ENCODE results near the gene NPRL2.
"Not testable (repeated sequence)": the region's sequence is repeated elsewhere in the genome, so short reads cannot be mapped to it uniquely, and the experiment has no call there.

The NPRL2 gene

DNA sequence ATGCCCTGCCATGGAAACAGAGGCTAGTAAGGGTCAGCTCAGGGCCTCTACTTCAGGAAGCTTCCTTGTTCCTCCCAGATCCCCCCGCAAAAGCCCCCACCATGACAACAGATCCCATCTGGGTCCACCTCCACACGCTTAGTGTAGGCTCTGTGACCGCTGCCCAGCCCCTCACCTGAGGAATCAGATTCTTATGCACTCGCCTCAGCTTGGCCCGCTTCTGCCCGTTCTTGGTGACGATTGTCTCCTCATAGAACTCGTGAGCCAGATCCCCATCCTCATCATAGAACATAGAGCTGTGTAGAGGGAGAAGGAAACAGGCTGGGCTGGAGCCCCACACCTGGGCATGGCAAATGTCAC, 24.4 kb downstream of the NPRL2 start:
- DNase-seq: no peak

DNA sequence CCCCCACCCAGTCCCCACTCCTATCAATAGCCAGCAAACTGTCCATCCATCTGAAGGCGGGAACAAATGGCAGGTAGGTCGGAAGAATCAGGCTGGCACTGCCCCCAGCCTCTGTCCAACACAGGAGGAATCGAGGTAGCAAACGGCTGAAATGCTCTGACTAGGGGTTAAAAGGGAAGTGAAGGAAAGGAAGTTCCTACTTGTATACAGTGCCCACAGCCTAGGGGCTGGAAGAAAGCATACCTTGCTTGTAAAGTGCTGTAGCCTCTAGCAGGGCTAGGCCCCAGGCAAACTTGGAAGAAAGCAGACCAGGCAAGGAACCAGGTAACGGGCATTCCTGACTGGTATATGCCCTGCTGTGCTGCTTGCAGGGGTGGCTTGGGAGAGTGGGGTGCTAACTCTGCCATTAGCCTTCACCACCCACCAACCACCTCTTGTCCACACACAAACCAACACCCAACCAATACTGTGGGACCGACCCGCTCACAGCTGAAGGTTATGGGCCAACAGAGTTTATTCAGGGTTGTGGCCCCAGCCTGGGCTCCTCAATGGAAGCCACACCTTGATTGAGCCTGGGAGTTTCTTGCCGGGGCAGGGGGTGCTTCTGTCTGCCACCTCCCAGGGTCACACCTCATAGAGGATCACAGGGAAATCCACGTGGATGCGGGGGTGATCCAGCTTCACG, 24.9 kb downstream of the NPRL2 start:
- no peak for DNase-seq

DNA sequence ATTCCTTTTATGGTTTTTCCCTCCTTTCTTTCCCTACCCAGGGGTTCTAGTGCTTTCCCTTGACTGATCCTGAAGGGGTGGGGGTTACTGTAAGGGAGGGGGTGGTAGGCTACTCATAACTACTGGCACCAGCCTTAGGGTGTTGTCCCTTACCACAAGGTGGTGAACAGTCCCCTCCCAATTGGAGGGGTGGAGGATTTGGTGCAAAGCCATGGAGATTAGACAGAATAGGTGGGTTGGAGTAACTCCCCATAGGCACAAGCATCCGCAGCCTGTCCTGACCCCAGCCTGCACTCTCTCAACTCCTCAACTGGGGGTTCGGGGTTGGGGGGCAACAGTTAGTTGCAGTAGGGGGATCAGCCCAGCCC, 25.5 kb downstream of the NPRL2 start:
- no peak for DNase-seq

DNA sequence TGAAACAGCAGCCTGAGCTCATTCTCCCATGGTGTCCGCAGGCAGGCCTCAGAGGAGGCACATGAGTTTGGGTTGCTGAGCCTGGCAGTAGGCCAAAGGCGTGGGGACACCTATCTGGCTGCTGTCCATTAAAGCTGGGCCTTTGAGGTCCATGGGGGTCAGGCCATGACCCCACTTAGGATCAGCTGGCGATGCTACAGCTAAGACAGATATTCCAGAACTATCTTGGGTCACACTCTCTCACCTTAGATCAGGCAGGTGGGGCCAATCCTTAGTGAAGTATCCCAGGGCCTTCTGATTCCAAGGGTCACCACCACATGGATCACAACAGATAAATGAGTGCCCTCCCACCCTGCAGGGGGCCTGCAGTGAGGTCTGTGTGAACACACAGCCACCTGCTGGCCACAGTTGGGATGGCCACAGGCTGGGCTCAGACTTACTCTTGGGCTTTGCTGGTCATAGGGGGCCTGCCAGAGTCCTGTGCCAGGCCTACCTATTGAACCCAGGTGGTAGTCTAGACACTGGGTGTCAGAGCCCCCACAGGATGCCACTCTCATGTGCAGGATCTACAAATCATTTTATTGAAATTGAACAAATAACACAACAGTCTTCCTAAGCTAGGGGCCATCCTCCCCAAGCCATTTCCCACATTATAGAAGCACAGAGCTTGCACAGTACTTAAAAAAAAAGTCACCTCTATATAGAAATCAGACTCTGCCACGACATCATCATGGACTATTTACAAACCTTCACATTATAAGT, 26.0 kb downstream of the NPRL2 start:
- peak; percentile 39 for DNase-seq

DNA sequence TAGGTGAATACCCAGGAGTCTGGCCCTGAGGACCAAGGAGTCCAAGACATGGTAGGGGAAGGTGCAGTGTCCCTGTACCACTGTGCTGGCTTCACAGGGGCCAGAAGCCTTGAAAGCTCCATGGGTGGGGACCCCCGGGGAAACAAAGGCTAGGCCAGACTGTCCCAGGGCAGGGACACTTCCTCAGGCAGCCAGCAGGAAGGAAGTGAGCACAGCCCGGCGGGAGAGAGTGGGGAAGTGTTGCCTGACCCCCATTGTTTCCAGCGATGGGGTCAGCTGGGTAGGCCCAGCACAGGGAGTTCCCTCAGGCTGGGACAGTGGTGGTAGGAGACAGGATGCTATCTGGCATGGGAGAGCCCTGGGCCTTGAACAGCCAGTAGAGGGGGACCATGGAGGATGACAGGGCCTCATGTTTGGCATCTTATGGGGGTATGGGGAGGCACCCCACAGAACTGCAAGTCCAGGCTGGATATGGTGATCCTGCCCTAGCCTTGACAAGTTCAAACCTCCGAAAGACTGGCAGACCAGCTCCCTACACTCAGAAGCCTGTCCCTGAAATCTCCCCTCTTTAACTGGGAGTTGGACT, 26.9 kb downstream of the NPRL2 start:
- no peak for DNase-seq

DNA sequence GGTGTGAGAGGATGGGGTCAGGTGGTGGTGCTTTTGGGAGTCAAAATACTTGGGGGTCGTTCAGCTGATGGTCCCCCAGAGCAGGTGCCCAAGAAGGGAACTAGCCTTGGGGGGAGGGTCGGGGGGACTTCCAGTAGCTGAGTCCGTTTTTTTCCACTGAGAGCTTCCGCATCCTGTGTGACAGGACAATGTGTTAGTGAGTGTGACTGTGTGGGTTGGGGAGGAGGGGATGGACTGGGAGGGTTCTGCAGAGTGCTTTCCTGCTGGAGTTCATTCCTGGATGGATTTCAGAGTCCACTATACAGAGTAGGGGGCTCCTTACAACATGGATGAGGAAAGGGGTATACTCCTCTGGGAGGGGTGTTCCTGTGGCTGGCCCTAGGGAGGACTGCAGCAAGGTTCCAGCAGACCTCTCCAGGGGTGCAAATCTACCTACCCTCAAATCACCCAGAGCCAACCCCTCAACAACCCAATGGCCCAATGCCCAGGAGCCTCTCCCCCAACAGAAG, 27.4 kb downstream of the NPRL2 start:
- no peak for DNase-seq

DNA sequence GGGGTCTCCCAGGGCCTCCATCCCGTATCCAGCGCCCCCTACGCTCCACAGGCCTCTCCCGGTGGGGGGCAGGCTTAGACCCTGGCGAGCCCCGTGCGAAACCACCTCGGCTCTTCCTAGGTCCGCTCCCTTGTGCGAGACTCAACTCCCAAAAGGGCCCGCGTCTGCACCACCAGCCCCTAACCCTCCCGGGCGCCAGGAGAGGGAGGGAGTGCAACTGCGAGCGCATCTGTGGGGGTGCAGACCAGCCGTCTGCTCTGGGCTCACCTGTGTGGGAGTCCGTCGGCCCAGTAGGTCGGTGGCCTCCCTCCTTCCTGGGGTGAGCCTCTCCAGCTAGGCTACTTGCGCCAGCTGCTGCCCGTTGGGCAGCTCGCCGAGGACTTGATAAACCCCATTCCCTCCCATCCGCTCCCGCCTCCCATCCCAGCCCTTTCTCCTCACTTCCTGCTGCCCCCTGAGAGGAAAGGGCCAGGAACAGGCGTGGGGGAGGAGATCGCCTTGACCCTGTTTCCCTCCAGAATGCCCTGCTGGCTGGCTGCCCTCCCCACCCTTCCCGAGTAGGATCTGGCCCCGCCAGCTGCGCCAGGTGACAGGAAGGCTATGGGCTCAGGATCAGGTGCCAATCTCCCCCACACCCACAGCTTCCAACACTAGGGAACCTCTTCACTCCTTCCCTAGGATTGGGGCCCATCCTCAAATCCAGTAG, 28.0 kb downstream of the NPRL2 start, which contains the start of gene HYAL2:
Gene HYAL2 (minus strand): TSS at position 360 of the 706 bp plus-strand sequence. CDS start 2,256 bp downstream, outside the sequence.
- DNase-seq: no peak

DNA sequence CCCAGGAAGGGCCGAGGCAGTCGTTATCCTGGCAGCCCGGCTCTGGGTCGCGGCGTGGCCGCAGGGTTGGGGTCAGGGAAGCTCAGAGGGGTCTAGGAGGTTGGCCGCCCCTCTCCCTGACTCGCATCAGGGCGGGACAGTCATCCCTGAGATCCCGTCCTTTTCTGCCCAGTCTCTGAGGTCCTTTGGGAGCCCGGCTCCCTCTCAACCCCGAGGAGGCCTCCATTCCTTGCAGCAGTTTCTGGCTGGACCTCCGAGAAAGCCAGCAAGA, 28.5 kb downstream of the NPRL2 start:
- no peak for DNase-seq

DNA sequence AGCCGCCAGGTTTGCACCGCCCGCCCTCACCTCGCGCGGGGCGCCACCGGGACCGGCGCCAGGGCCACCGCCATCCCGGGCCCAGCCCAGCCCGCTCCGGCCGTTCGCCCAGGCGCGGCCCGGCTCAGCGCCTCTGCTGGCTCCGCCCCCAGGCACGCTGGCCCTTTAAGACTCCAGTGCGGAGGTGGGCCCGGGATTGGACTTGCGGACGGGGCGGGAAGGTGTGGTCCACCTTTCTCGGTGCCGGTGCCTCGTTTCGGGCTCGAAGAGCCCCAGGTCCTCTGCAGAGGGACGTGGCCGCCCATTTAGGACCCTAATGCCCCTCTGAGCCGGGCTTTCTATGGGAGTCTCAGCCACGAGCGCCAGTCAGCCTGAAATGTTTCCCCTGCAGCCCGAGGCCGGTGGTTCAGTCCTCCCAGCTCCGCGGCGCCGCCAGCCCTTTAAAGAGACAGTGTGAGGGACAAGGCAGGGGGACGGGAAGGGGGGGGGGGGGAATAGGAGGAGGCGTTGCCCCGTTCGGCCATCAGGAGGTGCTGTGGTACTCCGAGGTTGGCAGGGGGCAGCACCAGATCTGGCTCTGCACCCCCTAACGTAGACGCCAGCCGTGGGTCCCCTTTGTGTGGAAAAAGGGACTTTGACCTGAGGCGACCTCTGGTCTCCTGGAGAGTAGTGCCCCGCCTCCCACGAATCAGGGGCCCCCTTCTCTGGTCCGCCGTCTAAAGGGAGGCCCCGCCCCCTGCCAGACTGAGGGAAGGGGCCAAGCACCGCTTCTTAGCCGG, 29.1 kb downstream of the NPRL2 start:
- DNase-seq: peak; percentile 78

DNA sequence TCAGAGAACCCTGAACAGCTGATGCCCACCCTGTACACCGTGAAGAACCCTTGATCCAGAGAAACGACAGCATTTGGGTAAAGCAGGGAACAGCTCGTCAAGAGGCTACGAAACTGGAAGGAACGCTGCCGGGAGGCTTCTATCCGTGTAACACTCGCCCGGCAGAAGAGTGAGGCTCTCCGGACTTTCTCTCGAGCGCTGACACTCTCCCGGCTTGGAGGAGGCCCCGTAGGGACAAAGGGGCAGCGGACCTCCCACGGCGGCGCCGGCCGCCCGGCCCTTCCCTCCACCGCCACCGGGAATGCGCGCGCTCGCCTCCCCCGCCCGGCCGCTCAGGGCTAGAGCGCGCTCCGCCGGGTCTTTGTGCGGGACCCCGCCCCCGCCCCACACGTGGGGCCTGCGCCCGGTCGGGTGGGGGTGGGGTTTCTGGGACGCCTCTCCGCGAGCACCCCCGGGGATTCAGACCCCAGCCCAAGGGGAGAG, 29.7 kb downstream of the NPRL2 start:
- peak; percentile 42 for DNase-seq

DNA sequence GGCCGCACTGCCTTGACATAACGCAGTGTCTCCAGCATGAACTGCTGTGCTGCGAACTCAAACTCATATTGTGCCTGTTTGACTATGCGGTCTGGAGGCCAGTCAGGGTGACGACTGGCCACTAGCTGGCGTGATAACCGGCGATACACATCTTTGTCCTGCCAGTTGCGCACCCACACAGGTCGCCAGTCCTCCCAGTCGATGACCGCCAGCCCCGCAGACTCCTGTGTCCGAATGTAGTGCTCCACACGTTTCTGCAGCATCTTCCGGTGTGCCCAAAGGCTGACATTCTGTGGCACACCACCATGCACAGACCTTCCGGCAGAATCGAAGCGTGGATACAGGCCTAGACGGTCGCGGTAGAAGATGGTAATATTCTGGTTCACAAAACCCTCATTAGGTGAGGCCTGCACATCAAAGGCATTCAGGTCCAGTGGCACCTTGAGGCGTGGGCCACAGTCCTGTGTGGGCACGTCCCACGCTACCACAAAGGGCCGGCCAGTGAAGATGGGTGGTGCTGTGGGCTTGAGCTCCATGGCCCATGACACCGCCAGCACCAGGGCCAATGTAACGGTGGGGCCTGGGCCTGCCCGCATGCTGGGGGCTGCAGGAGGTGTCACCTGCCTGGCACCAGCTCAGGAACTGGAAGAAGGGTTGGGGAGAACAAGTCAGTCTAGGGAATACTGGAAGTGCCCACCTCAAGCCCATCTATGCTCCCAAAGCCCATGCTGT, 30.5 kb downstream of the NPRL2 start:
- DNase-seq: no peak

DNA sequence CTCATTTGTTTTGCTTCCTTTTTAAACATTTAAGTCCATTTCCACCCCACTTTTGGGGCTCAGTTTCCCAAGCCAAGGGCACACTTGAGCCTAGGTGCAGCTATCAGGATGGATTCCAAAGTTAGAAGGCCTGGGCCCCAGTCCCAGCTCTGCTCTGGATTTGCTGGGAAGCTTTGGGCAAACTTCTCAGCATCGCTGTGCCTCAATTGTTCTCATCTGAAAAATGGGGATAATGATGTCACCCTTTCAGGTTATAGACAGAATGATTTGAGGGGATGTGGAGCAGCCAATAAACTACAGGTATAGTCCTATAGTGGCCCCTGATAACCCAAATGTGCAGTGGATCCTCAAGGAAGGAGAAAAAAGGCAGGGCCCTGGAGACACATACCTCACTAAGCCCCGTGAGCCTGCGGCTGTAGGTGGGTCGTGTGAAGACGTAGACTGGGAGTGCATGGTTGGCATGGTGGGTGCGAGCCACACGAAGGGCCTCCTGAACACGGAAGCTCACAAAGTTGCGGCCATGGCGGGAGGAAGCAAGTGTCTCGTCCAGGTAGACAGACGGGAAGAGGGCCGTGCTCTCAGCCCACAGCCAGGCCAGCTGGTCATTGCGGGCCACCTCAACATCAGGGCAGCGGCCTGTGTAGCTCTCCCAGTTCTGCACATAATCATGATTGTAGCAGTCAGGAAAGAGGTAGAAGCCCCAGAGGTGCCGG, 31.2 kb downstream of the NPRL2 start:
- no peak for DNase-seq

DNA sequence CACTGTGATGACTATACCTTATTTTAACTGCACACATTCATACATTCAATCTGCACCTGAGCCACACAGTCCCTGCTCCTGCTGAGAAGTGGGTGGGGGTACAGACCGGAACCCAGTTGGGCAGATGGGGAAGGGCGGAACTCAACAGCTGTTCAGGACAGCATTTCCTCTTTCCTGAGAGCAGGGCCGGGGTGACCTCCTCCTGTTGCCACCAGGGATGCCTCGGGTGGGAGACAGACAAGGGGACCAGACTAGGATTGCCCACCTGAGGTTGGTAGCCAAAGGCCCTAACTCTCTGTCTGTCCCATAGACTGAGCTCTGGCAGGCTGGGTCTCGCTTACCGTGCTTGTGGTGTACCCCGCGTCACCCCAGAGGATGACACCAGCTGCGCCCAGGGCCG, 32.0 kb downstream of the NPRL2 start:
- no peak for DNase-seq

DNA sequence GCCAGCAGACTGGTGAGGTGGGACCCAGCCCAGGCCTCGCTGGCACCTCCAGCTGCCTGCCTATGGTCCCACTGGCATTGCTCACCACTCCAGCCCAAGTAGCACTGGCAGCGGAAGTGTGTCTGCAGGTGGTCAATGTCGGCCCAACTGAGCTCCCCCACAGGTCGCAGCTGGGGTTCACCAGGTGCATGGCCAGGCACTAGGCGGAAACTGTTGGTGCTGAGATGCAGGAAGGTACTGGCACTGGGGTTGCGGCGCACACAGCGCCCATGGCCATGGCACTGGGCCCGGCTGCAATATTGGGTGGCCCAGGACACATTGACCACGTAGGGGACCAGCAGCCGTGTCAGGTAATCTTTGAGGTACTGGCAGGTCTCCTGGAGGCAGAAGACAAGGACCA, 32.4 kb downstream of the NPRL2 start:
- DNase-seq: no peak

DNA sequence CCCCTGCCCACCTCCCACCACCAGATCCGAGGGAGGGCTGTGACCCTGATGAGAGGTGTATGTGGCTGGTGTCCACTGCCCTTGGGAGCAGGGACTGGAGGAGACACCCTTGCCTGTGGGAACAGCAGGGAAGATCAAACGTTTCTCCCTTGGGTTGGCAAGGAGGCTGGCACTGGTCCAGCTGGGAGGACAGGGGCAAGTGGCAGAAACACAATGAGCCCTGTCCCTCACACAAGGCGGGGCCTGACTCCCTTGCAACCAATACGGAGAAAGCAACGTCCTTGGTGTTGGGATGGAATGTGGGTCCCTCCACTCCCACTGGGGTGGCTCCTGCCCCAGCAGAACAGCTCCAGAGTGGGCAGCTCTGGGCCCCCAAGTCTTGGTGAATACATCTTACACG, 33.3 kb downstream of the NPRL2 start:
- DNase-seq: no peak

DNA sequence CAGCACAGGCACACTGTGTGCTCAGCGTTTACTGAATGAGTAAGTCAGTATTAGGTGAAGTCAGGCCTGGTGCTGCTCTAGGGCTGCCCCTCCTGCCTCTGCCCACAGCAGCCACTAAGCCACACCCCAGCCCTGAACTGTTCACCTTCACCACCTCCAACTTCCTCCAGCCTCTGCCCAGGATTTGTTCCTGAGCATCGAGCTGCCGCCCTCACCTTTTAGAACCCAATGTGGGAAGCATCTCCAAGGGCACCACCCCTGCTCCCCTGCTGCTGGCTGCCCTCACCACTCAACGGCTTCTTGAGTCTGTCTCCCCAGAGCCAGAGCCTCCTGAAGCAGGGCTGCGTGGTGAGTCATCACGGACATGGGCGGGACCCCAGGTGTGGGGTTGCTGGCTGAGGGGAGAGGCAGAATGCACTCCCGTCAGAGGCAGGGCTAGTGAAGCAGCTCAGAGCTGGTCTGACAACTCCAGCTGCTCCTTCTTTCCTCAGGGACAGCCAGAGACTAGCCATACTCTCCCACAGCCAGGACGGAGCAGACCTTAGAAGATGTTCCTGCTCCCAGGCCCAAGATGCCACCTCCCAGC, 33.8 kb downstream of the NPRL2 start:
- peak; percentile 51 for DNase-seq

DNA sequence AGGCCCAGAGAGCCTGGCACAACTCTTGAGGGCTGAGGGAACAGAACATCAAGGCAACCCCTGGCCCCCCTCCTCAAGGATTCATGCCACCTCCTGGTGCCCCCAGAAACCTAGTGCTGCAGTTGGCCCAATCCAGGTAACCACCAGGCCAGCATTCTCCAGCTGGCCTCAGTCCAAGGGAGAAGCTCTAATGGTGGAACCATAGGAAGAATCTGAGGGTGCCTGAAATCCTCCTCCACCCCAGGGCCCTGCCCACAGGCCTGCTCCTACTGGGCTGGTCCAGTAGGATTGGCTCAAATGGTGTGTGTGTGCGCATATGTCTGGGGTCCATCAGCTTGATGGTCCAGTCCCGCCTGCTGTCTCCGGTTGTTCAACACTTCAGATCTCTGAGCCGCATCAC, 35.8 kb downstream of the NPRL2 start:
- no peak for DNase-seq

DNA sequence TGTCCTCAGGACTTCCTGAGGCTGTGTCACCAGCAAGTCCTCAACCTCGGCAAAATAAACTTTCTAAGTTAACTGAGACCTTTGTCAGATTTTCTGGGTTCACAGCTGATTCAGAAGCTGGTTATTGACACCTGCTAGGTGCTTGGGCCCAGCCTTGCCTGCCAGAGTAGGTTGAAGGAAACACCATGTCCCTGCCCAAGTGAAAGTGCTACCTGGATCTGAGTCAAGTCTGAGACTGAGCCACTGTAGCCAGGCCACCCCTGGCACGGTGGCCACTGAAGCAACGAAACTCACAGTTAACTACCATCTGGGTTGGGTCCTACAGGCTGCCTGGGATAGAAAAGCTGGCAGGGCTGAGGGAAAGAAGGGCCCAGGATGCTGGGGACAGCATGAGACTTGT, 36.2 kb downstream of the NPRL2 start:
- no peak for DNase-seq

DNA sequence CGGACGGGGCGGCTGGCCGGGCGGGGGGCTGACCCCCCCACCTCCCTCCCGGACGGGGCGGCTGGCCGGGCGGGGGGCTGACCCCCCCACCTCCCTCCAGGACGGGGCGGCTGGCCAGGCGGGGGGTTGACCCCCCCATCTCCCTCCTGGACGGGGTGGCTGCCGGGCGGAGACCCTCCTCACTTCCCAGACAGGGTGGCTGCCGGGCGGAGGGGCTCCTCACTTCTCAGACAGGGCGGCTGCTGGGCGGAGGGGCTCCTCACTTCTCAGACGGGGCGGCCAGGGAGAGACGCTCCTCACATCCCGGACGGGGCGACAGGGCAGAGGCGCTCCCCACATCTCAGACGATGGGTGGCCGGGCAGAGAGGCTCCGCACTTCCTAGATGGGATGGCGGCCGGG, 38.5 kb downstream of the NPRL2 start:
- not testable (repeated sequence) for DNase-seq

DNA sequence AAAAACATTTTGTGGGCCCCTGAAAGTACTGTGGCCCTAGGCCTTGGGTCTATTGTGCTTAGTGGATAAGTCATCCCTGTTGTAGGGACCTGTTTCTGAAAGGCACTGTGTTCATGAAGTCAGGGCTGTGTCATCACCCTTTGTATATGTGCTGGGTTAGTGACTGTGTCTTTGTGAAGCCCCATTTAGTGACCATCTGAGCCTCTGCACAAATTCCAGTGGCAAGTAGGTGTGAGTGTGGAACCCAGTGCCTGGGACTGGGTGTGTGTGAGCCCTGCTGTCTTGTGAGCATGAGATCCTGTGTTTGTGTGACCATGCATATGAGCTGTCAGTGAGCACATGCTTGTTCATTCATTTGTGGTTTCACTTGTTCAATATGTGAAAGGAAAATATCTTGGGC, 46.0 kb downstream of the NPRL2 start:
- no peak for DNase-seq
